ENCODE measurements around the gene TKT. TPM values are rescaled to one million over a fixed set of nuclear protein-coding genes. Genes with fewer than 3 reads are reported as not detected.

TKT gene
- polyA plus RNA-seq, 1 donor from 2014 or later = 194 TPM

- H3K9ac ChIP-seq (ENCODE audit: low read length) = no peak overlapping the region
- H3K4me3 ChIP-seq (ENCODE audit: low read length) = no peak overlapping the region
- H4K20me1 ChIP-seq (ENCODE audit: insufficient read depth) = no peaks in the 10 kb centered on the region
- no peak for TF ChIP-seq SMC3 (conservative IDR thresholded peaks at IDR 0.05; ENCODE audit: poor library complexity)
- no peak for TF ChIP-seq POLR2AphosphoS5 (IDR thresholded peaks at IDR 0.05)
- TF ChIP-seq TAF1 (IDR thresholded peaks at IDR 0.05; ENCODE audit: low read depth) = no peak
- TF ChIP-seq EZH2 (IDR thresholded peaks at IDR 0.05; ENCODE audit: borderline replicate concordance, insufficient read depth, low read length, poor library complexity, severe bottlenecking) = no peak
- no peak for TF ChIP-seq CTCF (IDR thresholded peaks at IDR 0.05; ENCODE audit: poor library complexity, severe bottlenecking)
- no peak for TF ChIP-seq RAD21 (conservative IDR thresholded peaks at IDR 0.05)
- no peak for TF ChIP-seq EP300 (conservative IDR thresholded peaks at IDR 0.05; ENCODE audit: poor library complexity, severe bottlenecking)
- no peak for TF ChIP-seq MXI1 (conservative IDR thresholded peaks at IDR 0.05; ENCODE audit: poor library complexity, severe bottlenecking)
- TF ChIP-seq REST (IDR thresholded peaks at IDR 0.05; ENCODE audit: borderline replicate concordance) = no peak
- H2AFZ ChIP-seq (ENCODE audit: low read depth, low read length) = no peak overlapping the region
- no peaks in the 10 kb centered on the region for H3F3A ChIP-seq (ENCODE audit: insufficient read depth, low read length, poor library complexity, severe bottlenecking)
- H3K9me2 ChIP-seq (ENCODE audit: insufficient read depth, low read length) = no peaks in the 10 kb centered on the region
- no peak overlapping the region for H3K4me2 ChIP-seq (ENCODE audit: low read length)
- H3K9me3 ChIP-seq (ENCODE audit: low read length) = no peaks in the 10 kb centered on the region
- no peaks in the 10 kb centered on the region for H3K27me3 ChIP-seq (ENCODE audit: insufficient read depth, low read depth, low read length)
- H3K27ac ChIP-seq (ENCODE audit: low read length) = no peak overlapping the region
- H3K79me2 ChIP-seq (replicated peaks; ENCODE audit: insufficient read depth, low read length) = no peaks in the 10 kb centered on the region
- H3K36me3 ChIP-seq (ENCODE audit: insufficient read depth, low read length) = no peaks in the 10 kb centered on the region
Observed at GRCh38 chr3:53267766-53268165, 11.9 kb upstream of the TKT start.

- no peak for TF ChIP-seq SMC3 (conservative IDR thresholded peaks at IDR 0.05; ENCODE audit: poor library complexity)
- TF ChIP-seq POLR2AphosphoS5 (IDR thresholded peaks at IDR 0.05) = no peak
- TF ChIP-seq RAD21 (conservative IDR thresholded peaks at IDR 0.05) = no peak
- TF ChIP-seq EZH2 (IDR thresholded peaks at IDR 0.05; ENCODE audit: borderline replicate concordance, insufficient read depth, low read length, poor library complexity, severe bottlenecking) = no peak
- TF ChIP-seq TAF1 (IDR thresholded peaks at IDR 0.05; ENCODE audit: low read depth) = no peak
- TF ChIP-seq EP300 (conservative IDR thresholded peaks at IDR 0.05; ENCODE audit: poor library complexity, severe bottlenecking) = no peak
- H4K20me1 ChIP-seq (ENCODE audit: insufficient read depth) = no peaks in the 10 kb centered on the region
- no peak overlapping the region for H3K4me2 ChIP-seq (ENCODE audit: low read length)
- H3K9me2 ChIP-seq (ENCODE audit: insufficient read depth, low read length) = no peaks in the 10 kb centered on the region
- H3K79me2 ChIP-seq (replicated peaks; ENCODE audit: insufficient read depth, low read length) = no peaks in the 10 kb centered on the region
- no peak overlapping the region for H3K27ac ChIP-seq (ENCODE audit: low read length)
- no peaks in the 10 kb centered on the region for H3K9me3 ChIP-seq (ENCODE audit: low read length)
- H3K27me3 ChIP-seq (ENCODE audit: insufficient read depth, low read depth, low read length) = no peaks in the 10 kb centered on the region
- H2AFZ ChIP-seq (ENCODE audit: low read depth, low read length) = no peak overlapping the region
- no peak overlapping the region for H3K4me3 ChIP-seq (ENCODE audit: low read length)
- H3K36me3 ChIP-seq (ENCODE audit: insufficient read depth, low read length) = no peaks in the 10 kb centered on the region
- H3F3A ChIP-seq (ENCODE audit: insufficient read depth, low read length, poor library complexity, severe bottlenecking) = no peaks in the 10 kb centered on the region
- H3K9ac ChIP-seq (ENCODE audit: low read length) = no peak overlapping the region
Observed at GRCh38 chr3:53264718-53265117, 8.9 kb upstream of the TKT start.

Measured in neural cell (in vitro differentiated cells).